Naive thymus-derived CD4-positive, alpha-beta T cell (primary cell): ENCODE measurements around the gene DNAJC22. TPM values are rescaled to one million over a fixed set of nuclear protein-coding genes. Genes with fewer than 3 reads are reported as not detected.

Experiments
- ATAC-seq: fragments of 150-1000 bp; cut with Tn5 transposase; 2 replicates; pipeline ENCODE4 v1.10.0; 2021; ENCODE audit warnings: mild to moderate bottlenecking, moderate library complexity
- CTCF ChIA-PET: fragments of 350-600 bp; sonication (Branson Sonifier 250); formaldehyde crosslinking; loops from one replicate; lab custom pipeline; 2021; ENCODE audit warnings: antibody characterized with exemption; lab: Charles Lee
- POLR2A ChIA-PET: fragments of 350-600 bp; sonication (Branson Sonifier 250); formaldehyde crosslinking; loops from one replicate; lab custom pipeline; 2021; ENCODE audit warnings: antibody characterized with exemption, inconsistent platforms; lab: Charles Lee
- DNase-seq, 9 donors: peaks; one replicate each; pipeline versions ENCODE4 v3.0.0 to v3.0.0-alpha.2; 2020 to 2022; ENCODE audit warnings: mixed read lengths in 1 of 9
- H3K27ac ChIP-seq: one replicate; pipeline ENCODE4 v1.7.0; 2013; ENCODE audit warnings: mild to moderate bottlenecking, low read depth, low read length, moderate library complexity
- H3K27me3 ChIP-seq, 2 donors: one replicate each; pipeline ENCODE4 v1.7.0; 2013; ENCODE audit warnings: low read length in 2 of 2, mild to moderate bottlenecking in 2 of 2, moderate library complexity in 2 of 2; ENCODE audit not compliant: control insufficient read depth in 2 of 2, insufficient read depth in 2 of 2
- H3K36me3 ChIP-seq, 3 experiments: 1 replicate in 2 of 3; 2 replicates in 1 of 3; pipeline ENCODE4 v1.7.0; 2013; ENCODE audit warnings: low read length in 3 of 3, mild to moderate bottlenecking in 3 of 3, moderate library complexity in 1 of 3; ENCODE audit not compliant: insufficient read depth in 3 of 3, control insufficient read depth in 2 of 3
- H3K4me1 ChIP-seq, 2 donors: one replicate each; pipeline ENCODE4 v1.7.0; 2013; ENCODE audit warnings: low read length in 2 of 2, mild to moderate bottlenecking in 2 of 2, moderate library complexity in 1 of 2; ENCODE audit not compliant: control insufficient read depth in 2 of 2, insufficient read depth in 2 of 2
- H3K4me3 ChIP-seq: 2 replicates; pipeline ENCODE4 v1.7.0; 2013; ENCODE audit warnings: mild to moderate bottlenecking, low read length
- H3K9me3 ChIP-seq, 3 experiments: 1 replicate in 2 of 3; 2 replicates in 1 of 3; pipeline ENCODE4 v1.7.0; 2013; ENCODE audit warnings: low read length in 3 of 3; ENCODE audit not compliant: control insufficient read depth in 2 of 3
- H3K27ac Mint-ChIP-seq, 9 donors: one replicate each; pipeline ENCODE4 v1.8.0; 2020 to 2022; ENCODE audit warnings: mixed read lengths in 9 of 9, mild to moderate bottlenecking in 8 of 9, moderate library complexity in 5 of 9, inconsistent platforms in 2 of 9
- H3K27me3 Mint-ChIP-seq, 5 donors: one replicate each; pipeline ENCODE4 v1.8.0; 2021 to 2022; ENCODE audit warnings: mixed read lengths in 5 of 5, mild to moderate bottlenecking in 1 of 5
- H3K36me3 Mint-ChIP-seq, 5 donors: one replicate each; pipeline ENCODE4 v1.8.0; 2020 to 2022; ENCODE audit warnings: mixed read lengths in 5 of 5, mild to moderate bottlenecking in 3 of 5, inconsistent platforms in 1 of 5
- H3K4me1 Mint-ChIP-seq, 7 donors: one replicate each; pipeline ENCODE4 v1.8.0; 2020 to 2022; ENCODE audit warnings: mixed read lengths in 7 of 7, mild to moderate bottlenecking in 3 of 7, inconsistent platforms in 1 of 7
- H3K4me3 Mint-ChIP-seq, 10 donors: one replicate each; pipeline ENCODE4 v1.8.0; 2020 to 2022; ENCODE audit warnings: mild to moderate bottlenecking in 10 of 10, mixed read lengths in 10 of 10, moderate library complexity in 6 of 10, inconsistent platforms in 2 of 10
- H3K9me3 Mint-ChIP-seq, 11 donors: one replicate each; pipeline ENCODE4 v1.8.0; 2020 to 2022; ENCODE audit warnings: mixed read lengths in 11 of 11, mild to moderate bottlenecking in 4 of 11, inconsistent platforms in 1 of 11, moderate library complexity in 1 of 11
- intact Hi-C, 2 donors: fragments of 100-400 bp; cut with micrococcal nuclease; formaldehyde crosslinking; loops; one replicate each; pipeline ENCODE4 v1.15.1; 2023
- polyA plus RNA-seq, 2 donors: library from polyadenylated mRNA; unstranded; fragments of 300-500 nt; fragmentation: Illumina TruSeq; gene quantifications; one replicate each; pipeline ENCODE4 v1.2.3, GENCODE V29; 2021
- total RNA-seq, 6 experiments: library from RNA in 5 of 6; stranded (reverse) in 5 of 6; gene quantifications; 1 replicate in 5 of 6; 2 replicates in 1 of 6; pipeline ENCODE4 v1.2.3 and lab custom pipeline; 2021 to 2026

The DNAJC22 gene
- total and polyA plus RNA-seq, 7 experiments from 2014 or later, result not detected

DNA sequence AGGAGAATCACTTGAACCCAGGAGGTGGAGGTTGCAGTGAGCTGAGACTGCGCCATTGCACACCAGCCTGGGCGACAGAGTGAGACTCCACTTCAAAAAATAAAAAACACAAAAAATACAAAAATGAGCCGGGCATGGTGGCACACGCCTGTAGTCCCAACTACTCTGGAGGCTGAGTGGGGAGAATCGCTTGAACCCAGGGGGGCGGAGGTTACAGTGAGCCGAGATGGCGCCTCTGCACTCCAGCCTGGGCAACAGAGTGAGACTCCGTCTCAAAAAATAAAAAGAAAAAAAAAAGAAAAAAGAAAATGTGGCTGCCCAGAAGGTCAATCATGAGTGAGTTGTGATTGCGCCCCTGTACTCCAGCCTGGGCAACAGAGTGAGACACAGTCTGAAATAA is 9.2 kb downstream of the DNAJC22 start:
- no peak overlapping the region for H3K4me3 Mint-ChIP-seq
- no peak overlapping the region for H3K4me3 ChIP-seq
- H3K9me3 Mint-ChIP-seq, result peaks cover 0 to 2% (median 0%) of the 10 kb centered on the region in 11 donors
- ATAC-seq, result no peak
- H3K27me3 Mint-ChIP-seq, result peaks cover 32 to 64% (median 47%) of the 10 kb centered on the region in 5 donors
- intact Hi-C loops, result no loop called here
- H3K4me1 Mint-ChIP-seq, result peaks cover 0 to 7% (median 4%) of the 10 kb centered on the region in 7 donors
- no peaks in the 10 kb centered on the region for H3K36me3 ChIP-seq
- H3K27me3 ChIP-seq, result peaks cover 0 to 2% of the 10 kb centered on the region in 2 donors
- ChIA-PET POLR2A (no interaction called here), CTCF (interaction anchor here (3.6 to 8.1 kb wide), 2 partner anchors 156 to 226 kb away, joined by 30 to 270 read pairs; no protein-coding TSS in a partner anchor)
- no peak overlapping the region for H3K27ac ChIP-seq
- no peaks in the 10 kb centered on the region for H3K4me1 ChIP-seq
- no peaks in the 10 kb centered on the region for H3K9me3 ChIP-seq
- no peaks in the 10 kb centered on the region for H3K36me3 Mint-ChIP-seq
- no peak overlapping the region for H3K27ac Mint-ChIP-seq
- no peak for DNase-seq

DNA sequence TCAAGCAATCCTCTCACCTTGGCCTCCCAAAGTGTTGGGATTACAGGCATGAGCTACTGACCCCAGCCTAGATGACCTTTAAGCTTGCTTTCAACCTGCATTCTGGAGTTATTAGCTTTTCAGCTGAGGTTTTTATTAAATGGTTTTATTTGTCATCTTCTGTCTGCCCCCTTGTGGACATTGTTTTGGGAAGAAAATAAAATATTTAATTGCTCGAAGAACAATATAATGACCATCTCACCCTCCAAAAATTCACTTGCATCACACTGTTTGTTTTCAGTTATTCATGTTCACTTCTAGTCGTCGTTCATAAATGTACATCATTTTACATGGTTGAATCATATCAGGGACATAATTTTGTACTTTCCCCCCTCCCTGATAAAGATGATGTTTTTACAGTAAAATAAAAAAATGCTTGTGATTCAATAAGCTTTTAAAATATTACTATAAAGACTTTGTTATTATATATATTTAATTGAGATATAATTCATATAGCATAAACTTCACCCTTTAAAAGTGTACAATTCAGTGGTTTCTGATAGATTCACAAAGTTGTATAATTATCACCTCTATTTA is 10.5 kb downstream of the DNAJC22 start:
- Mint-ChIP-seq H3K9me3 (peaks cover 0 to 2% (median 0%) of the 10 kb centered on the region in 11 donors), H3K4me1 (peaks cover 0 to 7% (median 4%) of the 10 kb centered on the region in 7 donors), H3K27ac (peak overlapping the region in 1 of 9 donors; percentile 26), H3K4me3 (no peak overlapping the region), H3K36me3 (no peaks in the 10 kb centered on the region), H3K27me3 (peaks cover 19 to 57% (median 40%) of the 10 kb centered on the region in 5 donors)
- Histone ChIP-seq H3K4me3 (no peak overlapping the region), H3K27ac (no peak overlapping the region), H3K27me3 (no peaks in the 10 kb centered on the region), H3K9me3 (no peaks in the 10 kb centered on the region), H3K4me1 (no peaks in the 10 kb centered on the region), H3K36me3 (no peaks in the 10 kb centered on the region)
- DNase-seq (no peak), ATAC-seq (no peak)
- ChIA-PET CTCF (interaction anchor here (0.6 to 8.1 kb wide), 8 partner anchors 9 to 225 kb away, joined by 3 to 270 read pairs (median 11); partner anchors contain the start of gene DNAJC22), POLR2A (interaction anchor here (0.8 kb wide), 1 partner anchor 9 kb away, joined by 3 read pairs; no protein-coding TSS in a partner anchor)
- intact Hi-C loops, result no loop called here

DNA sequence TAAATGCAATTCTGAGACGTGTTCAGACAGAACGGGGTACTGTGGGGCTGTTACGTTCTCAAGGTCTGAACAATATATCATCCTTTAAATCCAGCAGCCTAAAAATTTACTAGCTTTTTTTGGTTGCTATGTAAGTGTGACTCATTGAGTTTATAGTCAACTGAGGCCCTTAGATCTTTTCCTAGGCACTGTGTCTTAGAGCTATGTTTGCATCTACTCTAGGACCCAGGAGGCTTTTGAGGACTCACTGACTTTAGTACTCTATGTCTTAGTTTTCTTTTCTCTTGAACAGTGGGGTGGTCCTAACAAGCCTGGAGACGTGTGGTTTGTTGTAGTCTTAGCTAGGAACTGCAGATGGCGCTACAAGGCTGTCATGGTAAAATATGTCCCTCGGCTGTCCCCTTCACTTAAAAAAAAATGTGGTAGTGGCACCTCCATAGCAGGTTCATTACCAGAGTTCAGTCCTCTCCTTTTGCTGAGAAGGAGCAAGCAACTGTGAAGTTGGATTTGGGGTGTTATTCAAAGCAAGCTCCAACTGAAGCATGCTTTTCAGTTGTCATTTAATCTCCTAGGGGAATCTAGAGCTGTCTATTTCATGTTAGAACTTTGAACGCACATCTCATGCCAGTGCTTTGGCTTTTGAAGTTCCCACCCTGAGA is 11.9 kb downstream of the DNAJC22 start:
- Mint-ChIP-seq H3K36me3 (no peaks in the 10 kb centered on the region), H3K27me3 (peaks cover 8 to 48% (median 30%) of the 10 kb centered on the region in 5 donors), H3K4me1 (peaks cover 0 to 7% (median 4%) of the 10 kb centered on the region in 7 donors), H3K27ac (no peak overlapping the region), H3K9me3 (no peaks in the 10 kb centered on the region), H3K4me3 (no peak overlapping the region)
- H3K36me3 ChIP-seq, result no peaks in the 10 kb centered on the region
- H3K27ac ChIP-seq, result no peak overlapping the region
- CTCF ChIA-PET, result interaction anchor here (0.6 to 8.1 kb wide), 27 partner anchors 11 to 1904 kb away, joined by 3 to 270 read pairs (median 3); partner anchors contain the start of genes DNAJC22 and TROAP
- H3K4me3 ChIP-seq, result no peak overlapping the region
- peak in 7 of 9 donors; percentile 48 to 75 (median 63) for DNase-seq
- no peaks in the 10 kb centered on the region for H3K4me1 ChIP-seq
- intact Hi-C loops, result loop anchor here (1.0 to 2.0 kb wide), 6 partner anchors 8 to 348 kb away; partner anchors contain the start of gene FMNL3 (in 1 of the 2)
- no peaks in the 10 kb centered on the region for H3K9me3 ChIP-seq
- H3K27me3 ChIP-seq, result no peaks in the 10 kb centered on the region
- POLR2A ChIA-PET, result interaction anchor here (0.9 to 1.4 kb wide), 5 partner anchors 8 to 264 kb away, joined by 3 to 8 read pairs (median 4); partner anchors contain the start of gene SPATS2
- peak; percentile 95 for ATAC-seq

DNA sequence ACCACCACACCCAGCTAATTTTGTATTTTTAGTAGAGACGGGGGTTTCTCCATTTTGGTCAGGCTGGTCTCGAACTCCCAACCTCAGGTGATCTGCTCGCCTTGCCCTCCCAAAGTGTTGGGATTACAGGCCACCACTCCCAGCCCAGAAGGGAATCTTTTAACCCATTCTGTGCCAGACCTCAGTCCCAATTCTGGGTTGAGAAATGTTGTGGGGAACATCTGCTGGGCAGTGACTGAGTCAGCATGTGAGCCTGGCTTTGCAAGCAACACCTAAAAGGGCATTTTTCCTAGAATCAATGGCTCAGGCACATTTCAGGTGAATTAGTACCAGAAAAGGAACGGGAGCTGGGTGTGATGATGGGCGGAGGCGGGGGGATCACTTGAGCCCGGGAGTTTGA is 13.0 kb downstream of the DNAJC22 start:
- Mint-ChIP-seq H3K9me3 (no peaks in the 10 kb centered on the region), H3K27ac (no peak overlapping the region), H3K36me3 (no peaks in the 10 kb centered on the region), H3K4me1 (peaks cover 0 to 7% (median 4%) of the 10 kb centered on the region in 7 donors), H3K27me3 (peaks cover 8 to 41% (median 24%) of the 10 kb centered on the region in 5 donors), H3K4me3 (no peak overlapping the region)
- H3K4me1 ChIP-seq, result no peaks in the 10 kb centered on the region
- DNase-seq, result no peak
- H3K9me3 ChIP-seq, result no peaks in the 10 kb centered on the region
- H3K27me3 ChIP-seq, result no peaks in the 10 kb centered on the region
- ATAC-seq, result no peak
- no peak overlapping the region for H3K4me3 ChIP-seq
- no peak overlapping the region for H3K27ac ChIP-seq
- ChIA-PET POLR2A (interaction anchor here (1.0 kb wide), 1 partner anchor 155 kb away, joined by 5 read pairs; no protein-coding TSS in a partner anchor), CTCF (interaction anchor here (0.7 to 8.1 kb wide), 12 partner anchors 9 to 222 kb away, joined by 3 to 270 read pairs (median 4); partner anchors contain the start of gene DNAJC22)
- intact Hi-C loops, result loop anchor here (2.0 to 10.0 kb wide), 2 partner anchors 345 to 347 kb away; partner anchors contain the start of gene FMNL3 (in 2 of the 2)
- H3K36me3 ChIP-seq, result no peaks in the 10 kb centered on the region

DNA sequence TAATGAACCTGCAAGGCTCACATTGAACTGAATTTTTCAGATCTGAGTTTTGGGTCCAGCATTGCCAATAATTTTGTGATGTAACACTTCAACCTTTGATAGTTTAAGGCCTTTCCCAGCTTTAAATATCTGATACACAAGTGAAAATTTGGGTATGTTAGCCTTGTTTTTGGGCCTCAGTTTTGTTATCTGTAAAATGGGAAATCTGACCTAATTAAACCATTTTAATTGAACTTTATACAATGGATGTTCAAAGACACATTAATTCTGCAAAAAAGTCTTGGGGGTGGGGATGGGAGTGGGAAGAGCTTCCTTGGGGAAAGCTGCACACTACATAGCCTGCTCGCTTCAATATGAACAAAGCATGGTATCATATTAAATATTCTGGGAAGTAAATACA is 15.4 kb downstream of the DNAJC22 start:
- Histone ChIP-seq H3K27me3 (no peaks in the 10 kb centered on the region), H3K9me3 (no peaks in the 10 kb centered on the region), H3K27ac (no peak overlapping the region), H3K4me3 (no peak overlapping the region), H3K36me3 (peaks cover 0 to 7% (median 0%) of the 10 kb centered on the region in 3 experiments), H3K4me1 (peaks cover 0 to 5% of the 10 kb centered on the region in 2 donors)
- no peak for DNase-seq
- CTCF ChIA-PET, result interaction anchor here (0.5 to 8.1 kb wide), 3 partner anchors 11 to 659 kb away, joined by 3 to 270 read pairs (median 6); no protein-coding TSS in a partner anchor
- Mint-ChIP-seq H3K4me1 (peaks cover 0 to 14% (median 10%) of the 10 kb centered on the region in 7 donors), H3K4me3 (no peak overlapping the region), H3K27me3 (peaks cover 1 to 29% (median 14%) of the 10 kb centered on the region in 5 donors), H3K9me3 (no peaks in the 10 kb centered on the region), H3K27ac (no peak overlapping the region), H3K36me3 (no peaks in the 10 kb centered on the region)
- ATAC-seq, result no peak
- POLR2A ChIA-PET, result no interaction called here
- intact Hi-C loops, result loop anchor here in 1 of 2 donors (10.0 kb wide), 1 partner anchor 343 kb away; the partner anchor contains the start of gene FMNL3

DNA sequence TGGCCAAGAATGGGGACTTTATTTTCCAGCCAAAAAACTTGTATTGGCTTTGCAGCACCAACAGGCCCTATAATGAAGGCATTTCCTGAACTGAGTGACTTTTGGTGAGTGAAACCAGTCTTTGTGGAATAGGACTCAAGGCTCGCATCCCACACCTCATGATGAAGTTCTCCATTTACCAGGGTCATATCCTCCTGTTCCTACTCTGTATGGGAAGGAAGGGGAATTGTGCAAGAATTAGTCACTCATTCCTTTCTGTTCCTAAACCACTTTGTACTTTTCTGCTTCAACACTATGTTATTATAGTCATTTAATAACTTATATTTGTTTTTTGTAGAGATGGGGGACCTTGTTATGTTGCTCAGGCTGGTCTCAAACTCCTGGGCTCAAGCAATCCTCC is 18.3 kb downstream of the DNAJC22 start:
- Mint-ChIP-seq H3K27ac (no peak overlapping the region), H3K4me1 (peaks cover 11 to 31% (median 25%) of the 10 kb centered on the region in 7 donors), H3K9me3 (no peaks in the 10 kb centered on the region), H3K27me3 (peaks cover 0 to 10% (median 0%) of the 10 kb centered on the region in 5 donors), H3K36me3 (no peaks in the 10 kb centered on the region), H3K4me3 (peak overlapping the region in 3 of 10 donors; percentile 13 to 71 (median 41))
- H3K4me3 ChIP-seq, result no peak overlapping the region
- no peak for ATAC-seq
- no peaks in the 10 kb centered on the region for H3K27me3 ChIP-seq
- no peak overlapping the region for H3K27ac ChIP-seq
- peaks cover 0 to 15% of the 10 kb centered on the region in 2 donors for H3K4me1 ChIP-seq
- intact Hi-C loops, result loop anchor here (5.0 to 10.0 kb wide), 4 partner anchors 202 to 377 kb away; partner anchors contain the start of genes FMNL3 (in 1 of the 2), MCRS1 (in 1 of the 2), PRPF40B (in 1 of the 2) and TMBIM6 (in 1 of the 2)
- no peaks in the 10 kb centered on the region for H3K9me3 ChIP-seq
- peaks cover 0 to 10% (median 0%) of the 10 kb centered on the region in 3 experiments for H3K36me3 ChIP-seq
- CTCF ChIA-PET, result interaction anchor here (1.5 to 2.6 kb wide), 3 partner anchors 18 to 149 kb away, joined by 4 to 14 read pairs (median 13); partner anchors contain the start of gene DNAJC22
- DNase-seq, result no peak
- POLR2A ChIA-PET, result interaction anchor here (1.0 kb wide), 1 partner anchor 10 kb away, joined by 3 read pairs; no protein-coding TSS in a partner anchor
